HCT116 (cell line): ENCODE results near the gene EDNRA. TPM values are rescaled to one million over a fixed set of nuclear protein-coding genes. Genes with fewer than 3 reads are reported as not detected.

Source experiments
- ATAC-seq: fragments of 200-7000 bp; cut with Tn5 transposase; 2 replicates; pipeline ENCODE4 v1.9.1; 2020; ENCODE audit warnings: mild to moderate bottlenecking, moderate library complexity
- BruUV-seq: library from RNA; stranded (reverse); fragments of 400-500 nt; replicated peaks from 2 replicates; lab custom pipeline; 2021; lab: Mats Ljungman, UMichigan
- CTCF ChIA-PET: fragments of 300-600 bp; sonication (Branson Sonifier 250); formaldehyde crosslinking; loops from one replicate; lab custom pipeline; 2021; ENCODE audit warnings: antibody characterized with exemption; lab: Charles Lee
- POLR2A ChIA-PET: fragments of 300-600, 350-600 bp; sonication (Branson Sonifier 250); formaldehyde crosslinking; loops from one replicate; lab custom pipeline; 2021; ENCODE audit warnings: antibody characterized with exemption; lab: Charles Lee
- RAD21 ChIA-PET, 2 experiments: fragments of 300-600 bp; sonication (Branson Sonifier 250); formaldehyde crosslinking; loops; one replicate each; lab custom pipeline; 2023; ENCODE audit warnings: low total read pairs in 2 of 2; ENCODE audit not compliant: uncharacterized antibody in 2 of 2, unreplicated experiment in 2 of 2, low non-redundant PET in 1 of 2; lab: Charles Lee
- DNase-seq: peaks from one replicate; pipeline ENCODE4 v3.0.0-alpha.2; 2010; ENCODE audit warnings: low read depth, low spot score
- H2AFZ ChIP-seq: fragments of 200-600 bp; shearing (Covaris generic), sonication (generic); 2 replicates; pipeline ENCODE4 v1.6.1; 2017; ENCODE audit warnings: low read depth, mixed run types, mixed read lengths, antibody characterized with exemption, low read length; ENCODE audit not compliant: poor library complexity, severe bottlenecking
- H3K27ac ChIP-seq: 2 replicates; pipeline ENCODE4 v1.5.1; 2012; ENCODE audit warnings: low read depth, low read length
- H3K27me3 ChIP-seq: fragments of 200-600 bp; sonication (generic); 2 replicates; pipeline ENCODE4 v1.6.1; 2016; ENCODE audit warnings: mixed run types, low read length, mixed read lengths; ENCODE audit not compliant: insufficient read depth
- H3K36me3 ChIP-seq, 2 experiments: fragments of 200-500 bp in 1 of 2; fragments of 200-600 bp in 1 of 2; sonication (Bioruptor generic) in 1 of 2; sonication (generic) in 1 of 2; 2 replicates each; pipeline versions ENCODE4 v1.5.1 to v1.6.1; 2014 to 2016; ENCODE audit warnings: low read length in 2 of 2, inconsistent platforms in 1 of 2, mixed read lengths in 1 of 2, mixed run types in 1 of 2; ENCODE audit not compliant: insufficient read depth in 2 of 2, control insufficient read depth in 1 of 2
- H3K4me1 ChIP-seq, 2 experiments: fragments of 200-600 bp in 1 of 2; sonication (generic) in 1 of 2; 2 replicates each; pipeline versions ENCODE4 v1.5.1 to v1.6.1; 2012 to 2017; ENCODE audit warnings: low read length in 2 of 2, inconsistent platforms in 1 of 2, mild to moderate bottlenecking in 1 of 2, mixed read lengths in 1 of 2, mixed run types in 1 of 2, moderate library complexity in 1 of 2; ENCODE audit not compliant: insufficient read depth in 2 of 2, control insufficient read depth in 1 of 2
- H3K4me2 ChIP-seq: fragments of 200-600 bp; sonication (generic); 2 replicates; pipeline ENCODE4 v1.6.1; 2017; ENCODE audit warnings: mixed run types, low read length, mixed read lengths
- H3K4me3 ChIP-seq, 2 experiments: fragments of 200-600 bp in 1 of 2; sonication (generic) in 1 of 2; replicated peaks in 1 of 2; 2 replicates each; pipeline ENCODE4 v1.5.1; 2011 to 2016; ENCODE audit warnings: low read length in 2 of 2, control low read depth in 1 of 2, low read depth in 1 of 2, mild to moderate bottlenecking in 1 of 2, mixed read lengths in 1 of 2, mixed run types in 1 of 2
- H3K79me2 ChIP-seq: fragments of 200-600 bp; sonication (generic); 2 replicates; pipeline ENCODE4 v1.6.1; 2017; ENCODE audit warnings: mild to moderate bottlenecking, mixed run types, low read length, moderate library complexity, mixed read lengths; ENCODE audit not compliant: insufficient read depth
- H3K9ac ChIP-seq: fragments of 200-600 bp; sonication (generic); 2 replicates; pipeline ENCODE4 v1.6.1; 2016; ENCODE audit warnings: low read length, mixed read lengths
- H3K9me2 ChIP-seq: fragments of 200-600 bp; sonication (generic), shearing (Covaris generic); 2 replicates; pipeline ENCODE4 v1.6.1; 2017; ENCODE audit warnings: mixed run types, mild to moderate bottlenecking, moderate library complexity; ENCODE audit not compliant: insufficient read depth
- H3K9me3 ChIP-seq, 2 experiments: fragments of 200-500 bp in 1 of 2; fragments of 200-600 bp in 1 of 2; sonication (Bioruptor generic) in 1 of 2; sonication (generic) in 1 of 2; 2 replicates each; pipeline ENCODE4 v1.6.1; 2014 to 2017; ENCODE audit warnings: low read length in 2 of 2, mixed read lengths in 2 of 2, inconsistent platforms in 1 of 2, low read depth in 1 of 2, mild to moderate bottlenecking in 1 of 2, mixed run types in 1 of 2, moderate library complexity in 1 of 2; ENCODE audit not compliant: control insufficient read depth in 1 of 2, insufficient read depth in 1 of 2
- H4K20me1 ChIP-seq: fragments of 200-600 bp; sonication (generic), shearing (Covaris generic); 2 replicates; pipeline ENCODE4 v1.6.1; 2017; ENCODE audit warnings: mixed run types, mild to moderate bottlenecking, moderate library complexity; ENCODE audit not compliant: insufficient read depth
- ATF3 ChIP-seq: IDR thresholded peaks from 2 replicates; pipeline ENCODE4 v1.6.1; 2012
- CBX3 ChIP-seq: IDR thresholded peaks from 2 replicates; pipeline ENCODE4 v1.6.1; 2012; ENCODE audit warnings: low read depth
- CEBPB ChIP-seq: IDR thresholded peaks from 2 replicates; pipeline ENCODE4 v1.6.1; 2012; ENCODE audit warnings: low read depth
- CTCF ChIP-seq, 3 experiments: fragments of 200-600 bp in 1 of 3; sonication (generic) in 1 of 3; IDR thresholded peaks in 2 of 3; conservative IDR thresholded peaks in 1 of 3; 2 replicates each; pipeline ENCODE4 v1.5.1; 2012 to 2017; ENCODE audit warnings: low read depth in 2 of 3, low read length in 2 of 3, antibody characterized with exemption in 1 of 3, borderline replicate concordance in 1 of 3, control low read depth in 1 of 3, mild to moderate bottlenecking in 1 of 3, mixed read lengths in 1 of 3, mixed run types in 1 of 3, moderate library complexity in 1 of 3; ENCODE audit not compliant: insufficient read depth in 1 of 3
- EGR1 ChIP-seq: IDR thresholded peaks from 2 replicates; pipeline ENCODE4 v1.6.1; 2012; ENCODE audit warnings: low read depth
- EZH2 ChIP-seq: fragments of 200-600 bp; sonication (generic); IDR thresholded peaks from 2 replicates; pipeline ENCODE4 v1.6.1; 2017; ENCODE audit warnings: antibody characterized with exemption, mixed run types
- EZH2phosphoT487 ChIP-seq: fragments of 200-600 bp; IDR thresholded peaks from 2 replicates; pipeline ENCODE4 v1.6.1; 2018; ENCODE audit warnings: antibody characterized with exemption, borderline replicate concordance
- JUND ChIP-seq: IDR thresholded peaks from 2 replicates; pipeline ENCODE4 v1.6.1; 2012
- MAX ChIP-seq: IDR thresholded peaks from 2 replicates; pipeline ENCODE4 v1.6.1; 2012
- POLR2A ChIP-seq: IDR thresholded peaks from 2 replicates; pipeline ENCODE4 v1.7.0; 2011; ENCODE audit warnings: borderline replicate concordance; ENCODE audit not compliant: insufficient read depth, insufficient read length; ENCODE audit errors: extremely low read depth
- POLR2AphosphoS5 ChIP-seq: IDR thresholded peaks from 2 replicates; pipeline ENCODE4 v1.6.1; 2011; ENCODE audit warnings: mild to moderate bottlenecking, low read depth, low read length, moderate library complexity
- RAD21 ChIP-seq: IDR thresholded peaks from 2 replicates; pipeline ENCODE4 v1.6.1; 2012; ENCODE audit warnings: low read depth, mild to moderate bottlenecking
- REST ChIP-seq: IDR thresholded peaks from 2 replicates; pipeline ENCODE4 v1.6.1; 2012; ENCODE audit warnings: low read depth
- SP1 ChIP-seq: IDR thresholded peaks from 2 replicates; pipeline ENCODE4 v1.6.1; 2012; ENCODE audit warnings: low read depth
- SRF ChIP-seq: IDR thresholded peaks from 2 replicates; pipeline ENCODE4 v1.6.1; 2012; ENCODE audit warnings: low read depth
- YY1 ChIP-seq: IDR thresholded peaks from 2 replicates; pipeline ENCODE4 v1.6.1; 2011; ENCODE audit warnings: low read length, low read depth, moderate library complexity, mild to moderate bottlenecking; ENCODE audit not compliant: insufficient replicate concordance; ENCODE audit errors: extremely low read depth
- ZBTB33 ChIP-seq: IDR thresholded peaks from 2 replicates; pipeline ENCODE4 v1.6.1; 2011; ENCODE audit warnings: mild to moderate bottlenecking, low read length, moderate library complexity; ENCODE audit not compliant: insufficient replicate concordance; ENCODE audit errors: extremely low read depth
- ZNF274 ChIP-seq: fragments of 200-500 bp; sonication (Bioruptor generic); IDR thresholded peaks from 2 replicates; pipeline ENCODE4 v1.6.1; 2014; ENCODE audit warnings: mild to moderate bottlenecking, low read depth, low read length, inconsistent platforms
- intact Hi-C: fragments of 100-400 bp; cut with micrococcal nuclease; formaldehyde crosslinking; loops from 2 replicates; pipeline ENCODE4 v1.10.0; 2022
- total RNA-seq: library from RNA; stranded (reverse); gene quantifications from one replicate; pipeline ENCODE4 v1.2.1, GENCODE V29; 2021; ENCODE audit not compliant: unreplicated experiment

Gene EDNRA
- total RNA-seq, 1 experiment from 2014 or later = 2.0 TPM

- no peaks in the 10 kb centered on the region for H3K9me2 ChIP-seq
- no TSS peak for BruUV-seq
- no peak overlapping the region for H3K4me2 ChIP-seq
- no peak for TF ChIP-seq SP1
- TF ChIP-seq ZBTB33 = no peak
- TF ChIP-seq REST = no peak
- no peak for TF ChIP-seq EGR1
- no peak for TF ChIP-seq RAD21
- TF ChIP-seq CEBPB = no peak
- TF ChIP-seq EZH2phosphoT487 = no peak
- TF ChIP-seq SRF = no peak
- TF ChIP-seq POLR2AphosphoS5 = no peak
- TF ChIP-seq YY1 = no peak
- no peak for TF ChIP-seq MAX
- TF ChIP-seq CTCF (IDR thresholded peaks at IDR 0.05 in 2 of 3, conservative IDR thresholded peaks at IDR 0.05 in 1 of 3; ENCODE audit: borderline replicate concordance in 1 of 3, insufficient read depth in 1 of 3, low read depth in 2 of 3, low read length in 2 of 3) = no peak
- no peak for TF ChIP-seq POLR2A
- no peak for TF ChIP-seq CBX3
- TF ChIP-seq JUND = no peak
- TF ChIP-seq EZH2 = no peak
- TF ChIP-seq ATF3 = no peak
- TF ChIP-seq ZNF274 = no peak
- no peaks in the 10 kb centered on the region for H4K20me1 ChIP-seq
- no peaks in the 10 kb centered on the region for H3K4me1 ChIP-seq
- no peak overlapping the region for H3K4me3 ChIP-seq
- ATAC-seq (no peak), DNase-seq (no peak)
- ChIA-PET POLR2A (no interaction called here), RAD21 (no interaction called here), CTCF (interaction anchor here (0.8 kb wide), 1 partner anchor 56 kb away, joined by 3 read pairs; no protein-coding TSS in a partner anchor)
- H3K9me3 ChIP-seq = no peaks in the 10 kb centered on the region
- H3K27me3 ChIP-seq = no peaks in the 10 kb centered on the region
- H2AFZ ChIP-seq = no peak overlapping the region
- no peaks in the 10 kb centered on the region for H3K36me3 ChIP-seq
- no peaks in the 10 kb centered on the region for H3K79me2 ChIP-seq
- intact Hi-C loops = no loop called here
- H3K27ac ChIP-seq = no peak overlapping the region
- H3K9ac ChIP-seq = no peak overlapping the region
These were observed 17.8 kb upstream of the EDNRA start for GRCh38 chr4:147463065-147463464.
